Raji (cell line): Measurements from ENCODE around the gene COMTD1.

ENCODE experiments used
- POLR2A ChIP-seq: IDR thresholded peaks from 2 replicates; pipeline ENCODE4 v1.6.1; 2011; ENCODE audit warnings: low read depth, low read length, control low read depth; ENCODE audit not compliant: insufficient read depth

Gene COMTD1

GRCh38 chr10:75210282-75211006 lies 25.3 kb downstream of the COMTD1 start, which contains the start of gene VDAC2:
VDAC2 (plus strand) TSS chr10:75210796; CDS start chr10:75211159, 363 bp downstream.
- peak; percentile 91 for TF ChIP-seq POLR2A

- no peak for TF ChIP-seq POLR2A
These were observed 25.9 kb downstream of the COMTD1 start for GRCh38 chr10:75209921-75210281.

- no peak for TF ChIP-seq POLR2A
These were observed 26.5 kb downstream of the COMTD1 start for GRCh38 chr10:75209086-75209920.

GRCh38 chr10:75208181-75208580 lies 27.6 kb downstream of the COMTD1 start:
- TF ChIP-seq POLR2A: no peak

- TF ChIP-seq POLR2A: no peak
These were observed 28.0 kb downstream of the COMTD1 start for GRCh38 chr10:75207857-75208144.

- no peak for TF ChIP-seq POLR2A
These were observed 28.5 kb downstream of the COMTD1 start for GRCh38 chr10:75207079-75207856.

- TF ChIP-seq POLR2A: no peak
These were observed 29.8 kb downstream of the COMTD1 start for GRCh38 chr10:75205908-75206307.

- no peak for TF ChIP-seq POLR2A
These were observed 32.0 kb downstream of the COMTD1 start for GRCh38 chr10:75203724-75204123.

- no peak for TF ChIP-seq POLR2A
These were observed 33.3 kb downstream of the COMTD1 start for GRCh38 chr10:75202321-75203045.

GRCh38 chr10:75201793-75202307 lies 33.9 kb downstream of the COMTD1 start:
- no peak for TF ChIP-seq POLR2A

- TF ChIP-seq POLR2A: no peak
These were observed 37.9 kb downstream of the COMTD1 start for GRCh38 chr10:75197906-75198305.

GRCh38 chr10:75197066-75197465 lies 38.7 kb downstream of the COMTD1 start:
- TF ChIP-seq POLR2A: no peak

- TF ChIP-seq POLR2A: no peak
These were observed 40.6 kb downstream of the COMTD1 start for GRCh38 chr10:75195035-75195763.
